ENCODE results near the gene TBC1D14.

Gene TBC1D14

GRCh38 chr4:6983544-6984142 is 74.0 kb downstream of the TBC1D14 start:
- DNase-seq: no peak

- no peak for DNase-seq
Observed at GRCh38 chr4:6984612-6985425, 75.2 kb downstream of the TBC1D14 start.

GRCh38 chr4:6986072-6986780 is 76.6 kb downstream of the TBC1D14 start:
- DNase-seq: no peak

GRCh38 chr4:6986781-6987587 is 77.4 kb downstream of the TBC1D14 start:
- DNase-seq: peak; percentile 73 to 80

GRCh38 chr4:6987588-6987961 is 77.9 kb downstream of the TBC1D14 start:
- DNase-seq: no peak

GRCh38 chr4:6988016-6988715 is 78.5 kb downstream of the TBC1D14 start:
- DNase-seq: no peak

GRCh38 chr4:6989331-6989923 is 79.8 kb downstream of the TBC1D14 start:
- DNase-seq: no peak

- DNase-seq: no peak
Observed at GRCh38 chr4:6990661-6991060, 81.0 kb downstream of the TBC1D14 start.

GRCh38 chr4:6991249-6991648 is 81.6 kb downstream of the TBC1D14 start:
- DNase-seq: no peak

- no peak for DNase-seq
Observed at GRCh38 chr4:6991771-6992557, 82.3 kb downstream of the TBC1D14 start.

- DNase-seq: no peak
Observed at GRCh38 chr4:6992728-6993677, 83.4 kb downstream of the TBC1D14 start.

- no peak for DNase-seq
Observed at GRCh38 chr4:6996481-6996880, 86.9 kb downstream of the TBC1D14 start.

- DNase-seq: no peak
Observed at GRCh38 chr4:6999172-7000086, 89.8 kb downstream of the TBC1D14 start.

- DNase-seq: no peak
Observed at GRCh38 chr4:7000421-7001176, 91.0 kb downstream of the TBC1D14 start.

GRCh38 chr4:7001271-7001670 is 91.6 kb downstream of the TBC1D14 start:
- DNase-seq: no peak

GRCh38 chr4:7002336-7002735 is 92.7 kb downstream of the TBC1D14 start:
- DNase-seq: no peak

- no peak for DNase-seq
Observed at GRCh38 chr4:7003176-7003878, 93.7 kb downstream of the TBC1D14 start.

All from cerebellar nuclear complex (tissue), 1 donor.